Progenitor cell of endocrine pancreas (in vitro differentiated cells): ENCODE data around the gene FIBIN. TPM values are rescaled to one million over a fixed set of nuclear protein-coding genes. Genes with fewer than 3 reads are reported as not detected.
A peak's percentile ranks its signal among the peaks of the same experiment; 100 is the strongest.

Experiments used
- DNase-seq: peaks from one replicate; pipeline ENCODE4 v3.0.0; 2021; ENCODE audit warnings: low spot score; ENCODE audit not compliant: unreplicated experiment
- H3K27ac Mint-ChIP-seq: 2 replicates; pipeline ENCODE4 v1.8.0; 2021; ENCODE audit warnings: mild to moderate bottlenecking, moderate library complexity, mixed read lengths
- H3K27me3 Mint-ChIP-seq: 2 replicates; pipeline ENCODE4 v1.8.0; 2021; ENCODE audit warnings: mixed read lengths
- H3K36me3 Mint-ChIP-seq: 2 replicates; pipeline ENCODE4 v1.8.0; 2022; ENCODE audit warnings: mixed read lengths; ENCODE audit not compliant: insufficient read depth
- H3K4me1 Mint-ChIP-seq: 2 replicates; pipeline ENCODE4 v1.8.0; 2021; ENCODE audit warnings: low read depth, mixed read lengths
- H3K4me3 Mint-ChIP-seq: 2 replicates; pipeline ENCODE4 v1.8.0; 2021; ENCODE audit warnings: low read depth, mild to moderate bottlenecking, moderate library complexity, mixed read lengths
- H3K9me3 Mint-ChIP-seq: 2 replicates; pipeline ENCODE4 v1.8.0; 2021; ENCODE audit warnings: low read depth, mixed read lengths
- total RNA-seq: library from RNA; stranded (reverse); gene quantifications from 2 replicates; pipeline ENCODE4 v1.2.1, GENCODE V29; 2021
- TF ChIP-seq, protein P1 (sequence below): fragments of 200-600 bp; sonication (generic); IDR thresholded peaks from one replicate; pipeline ENCODE4 v1.5.0; 2021; ENCODE audit warnings: antibody characterized with exemption, mild to moderate bottlenecking; ENCODE audit not compliant: unreplicated experiment

FIBIN gene
- total RNA-seq, 1 donor from 2014 or later, result 0.24 TPM

DNA sequence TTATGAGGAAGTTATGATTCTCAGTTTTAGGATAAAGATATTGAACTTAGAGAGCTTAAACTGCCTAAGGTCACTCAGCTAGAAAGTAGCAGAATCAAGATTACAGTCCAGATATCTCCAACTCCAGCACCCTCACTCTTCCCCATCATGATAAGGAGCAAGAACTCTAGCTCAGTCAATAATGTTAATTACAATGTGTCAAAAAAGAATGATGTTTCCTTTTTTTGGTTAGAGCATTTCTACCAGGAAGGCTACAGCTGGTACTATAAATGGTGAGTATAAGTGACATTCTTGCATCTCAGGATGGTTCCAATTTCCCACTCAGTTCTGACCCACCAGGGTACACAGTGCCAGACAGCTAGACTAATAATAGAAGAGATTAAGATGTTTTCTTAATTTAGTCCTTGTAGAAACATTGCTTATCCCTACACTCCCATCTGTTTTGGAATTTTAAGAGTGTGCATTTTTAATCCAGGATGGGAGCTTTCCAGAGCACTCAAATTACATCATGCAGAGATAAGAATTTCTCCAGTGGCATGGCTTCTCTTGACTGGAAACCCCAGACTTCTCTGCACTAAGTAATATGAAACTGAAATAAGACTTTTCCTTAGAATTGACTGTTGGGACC is 25.1 kb downstream of the FIBIN start:
- H3K4me1 Mint-ChIP-seq, result peaks cover under 1% of the 10 kb centered on the region
- no peak overlapping the region for H3K4me3 Mint-ChIP-seq
- no peak for DNase-seq
- H3K9me3 Mint-ChIP-seq, result no peaks in the 10 kb centered on the region
- TF ChIP-seq, protein P1, sequence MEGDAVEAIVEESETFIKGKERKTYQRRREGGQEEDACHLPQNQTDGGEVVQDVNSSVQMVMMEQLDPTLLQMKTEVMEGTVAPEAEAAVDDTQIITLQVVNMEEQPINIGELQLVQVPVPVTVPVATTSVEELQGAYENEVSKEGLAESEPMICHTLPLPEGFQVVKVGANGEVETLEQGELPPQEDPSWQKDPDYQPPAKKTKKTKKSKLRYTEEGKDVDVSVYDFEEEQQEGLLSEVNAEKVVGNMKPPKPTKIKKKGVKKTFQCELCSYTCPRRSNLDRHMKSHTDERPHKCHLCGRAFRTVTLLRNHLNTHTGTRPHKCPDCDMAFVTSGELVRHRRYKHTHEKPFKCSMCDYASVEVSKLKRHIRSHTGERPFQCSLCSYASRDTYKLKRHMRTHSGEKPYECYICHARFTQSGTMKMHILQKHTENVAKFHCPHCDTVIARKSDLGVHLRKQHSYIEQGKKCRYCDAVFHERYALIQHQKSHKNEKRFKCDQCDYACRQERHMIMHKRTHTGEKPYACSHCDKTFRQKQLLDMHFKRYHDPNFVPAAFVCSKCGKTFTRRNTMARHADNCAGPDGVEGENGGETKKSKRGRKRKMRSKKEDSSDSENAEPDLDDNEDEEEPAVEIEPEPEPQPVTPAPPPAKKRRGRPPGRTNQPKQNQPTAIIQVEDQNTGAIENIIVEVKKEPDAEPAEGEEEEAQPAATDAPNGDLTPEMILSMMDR, result no peak
- H3K27ac Mint-ChIP-seq, result no peak overlapping the region
- H3K36me3 Mint-ChIP-seq, result no peaks in the 10 kb centered on the region
- no peaks in the 10 kb centered on the region for H3K27me3 Mint-ChIP-seq

DNA sequence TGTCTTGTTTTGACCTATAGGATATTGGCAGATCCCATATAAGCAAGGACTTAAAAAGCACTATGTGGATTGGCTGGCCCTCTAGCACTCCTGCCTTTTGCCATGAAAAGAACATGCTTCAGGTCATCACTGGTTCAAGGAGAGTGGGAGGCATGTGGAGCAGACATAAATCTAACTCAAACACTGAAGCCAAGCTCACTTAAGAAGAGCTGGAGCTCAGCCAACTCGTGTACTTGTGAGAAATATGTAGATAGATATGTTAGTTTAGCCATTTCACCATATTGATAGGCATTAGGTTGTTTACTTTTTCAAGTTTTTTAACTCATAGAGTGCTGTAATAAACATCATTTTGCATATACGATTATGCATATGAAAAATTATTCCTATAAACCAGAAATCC is 26.8 kb downstream of the FIBIN start:
- TF ChIP-seq, protein P1, result no peak
- no peaks in the 10 kb centered on the region for H3K36me3 Mint-ChIP-seq
- no peaks in the 10 kb centered on the region for H3K9me3 Mint-ChIP-seq
- no peak overlapping the region for H3K27ac Mint-ChIP-seq
- peaks cover 9% of the 10 kb centered on the region for H3K4me1 Mint-ChIP-seq
- DNase-seq, result no peak
- H3K27me3 Mint-ChIP-seq, result no peaks in the 10 kb centered on the region
- H3K4me3 Mint-ChIP-seq, result no peak overlapping the region

DNA sequence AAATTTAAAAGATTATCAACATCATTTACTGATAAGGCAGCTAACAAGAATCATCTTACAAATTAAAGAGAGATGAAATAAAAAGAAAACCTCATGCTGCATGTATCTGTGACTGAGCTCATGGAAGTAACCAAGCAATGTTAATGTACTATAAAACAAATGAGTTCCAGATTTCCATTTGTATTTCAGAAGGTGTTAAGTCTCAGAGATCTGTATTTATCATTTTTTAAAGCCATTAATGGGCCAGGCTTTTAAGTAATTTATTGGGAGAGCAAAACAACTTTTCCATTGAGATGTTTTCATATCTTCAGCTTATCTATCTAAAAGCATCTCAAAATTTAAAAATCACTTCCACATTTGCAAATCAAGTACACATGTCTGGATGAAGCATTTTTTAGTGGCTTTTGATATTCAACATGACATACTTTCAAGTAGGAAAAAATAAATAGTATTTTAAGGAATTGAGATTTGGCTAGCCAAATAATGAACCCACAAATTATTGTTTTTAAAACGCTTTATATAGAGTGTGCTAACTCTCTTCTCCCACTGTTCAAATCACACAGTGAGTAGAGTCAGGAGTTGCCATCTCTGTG is 28.8 kb downstream of the FIBIN start:
- Mint-ChIP-seq H3K36me3 (no peaks in the 10 kb centered on the region), H3K27me3 (no peaks in the 10 kb centered on the region), H3K4me3 (no peak overlapping the region), H3K27ac (no peak overlapping the region), H3K9me3 (no peaks in the 10 kb centered on the region), H3K4me1 (peaks cover 15% of the 10 kb centered on the region)
- DNase-seq, result no peak
- TF ChIP-seq, protein P1, result no peak

DNA sequence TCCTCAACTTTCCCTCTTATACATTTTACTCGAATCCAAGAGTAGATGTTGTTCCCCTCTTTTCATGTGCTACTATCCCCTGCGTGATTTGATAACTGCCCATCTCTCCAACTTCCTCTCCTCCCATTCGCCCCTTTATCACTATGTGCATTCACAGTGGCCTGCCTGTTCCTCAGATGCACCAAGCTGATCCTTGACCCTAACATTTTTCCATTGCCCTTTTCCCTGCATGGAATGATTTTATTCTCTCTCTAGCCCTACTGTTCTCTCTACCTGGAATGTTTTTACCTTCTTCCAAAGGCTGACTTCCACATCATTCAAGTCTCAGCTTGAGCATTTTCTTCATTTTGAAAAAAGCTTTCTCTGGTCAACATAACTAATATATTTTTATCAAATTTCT is 31.0 kb downstream of the FIBIN start:
- Mint-ChIP-seq H3K36me3 (no peaks in the 10 kb centered on the region), H3K27me3 (no peaks in the 10 kb centered on the region), H3K27ac (peak overlapping the region; percentile 17), H3K9me3 (no peaks in the 10 kb centered on the region), H3K4me3 (no peak overlapping the region), H3K4me1 (peaks cover 15% of the 10 kb centered on the region)
- no peak for DNase-seq
- TF ChIP-seq, protein P1, result no peak

DNA sequence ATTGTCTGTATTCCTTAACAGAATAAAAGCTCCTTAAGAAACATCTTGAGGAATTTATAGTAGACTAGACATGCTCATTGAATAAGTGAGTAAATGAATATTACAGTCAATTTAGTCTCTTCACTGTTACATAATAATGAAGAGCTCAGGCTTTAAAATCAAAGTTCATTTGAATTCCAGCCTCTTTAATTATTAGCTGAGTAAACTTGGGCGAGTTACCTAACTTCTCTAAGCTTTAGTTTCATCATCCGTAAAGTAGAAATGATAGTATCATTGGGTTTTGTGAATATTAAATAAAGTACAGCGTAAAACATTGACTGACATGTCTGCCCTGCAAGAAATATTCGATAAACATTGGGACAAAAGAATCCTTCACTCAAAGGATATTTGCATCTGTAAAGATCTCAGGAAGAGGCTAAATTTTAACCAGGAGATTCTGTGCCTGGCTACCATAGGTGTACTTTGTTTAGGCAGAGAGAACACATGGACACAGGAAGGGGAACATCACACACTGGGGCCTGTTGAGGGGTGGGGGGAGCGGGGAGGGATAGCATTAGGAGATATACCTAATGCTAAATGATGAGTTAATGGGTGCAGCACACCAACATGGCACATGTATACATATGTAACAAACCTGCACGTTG is 31.5 kb downstream of the FIBIN start:
- Mint-ChIP-seq H3K4me3 (no peak overlapping the region), H3K4me1 (peaks cover 15% of the 10 kb centered on the region), H3K27ac (peak overlapping the region; percentile 18), H3K27me3 (no peaks in the 10 kb centered on the region), H3K9me3 (no peaks in the 10 kb centered on the region), H3K36me3 (no peaks in the 10 kb centered on the region)
- DNase-seq, result no peak
- TF ChIP-seq, protein P1, result no peak
